GM12878 (cell line): ENCODE measurements around the gene ACE.

Experiments
- BHLHE40 ChIP-seq, 2 experiments: fragments of 450-650 bp in 1 of 2; IDR thresholded peaks; 2 replicates each; pipeline ENCODE4 v1.6.1; 2011 to 2017; ENCODE audit warnings: low read depth in 2 of 2, borderline replicate concordance in 1 of 2, improper control_type of control experiment in 1 of 2, low read length in 1 of 2, mild to moderate bottlenecking in 1 of 2
- CEBPB ChIP-seq, 2 experiments: fragments of 150-350 bp in 1 of 2; IDR thresholded peaks; 2 replicates each; pipeline ENCODE4 v1.6.1; 2012 to 2014; ENCODE audit warnings: low read depth in 2 of 2, low read length in 2 of 2, borderline replicate concordance in 1 of 2, inconsistent platforms in 1 of 2
- HDGF ChIP-seq: fragments of 450-650 bp; IDR thresholded peaks from 2 replicates; pipeline ENCODE4 v1.6.1; 2016; ENCODE audit warnings: antibody characterized with exemption

DNA sequence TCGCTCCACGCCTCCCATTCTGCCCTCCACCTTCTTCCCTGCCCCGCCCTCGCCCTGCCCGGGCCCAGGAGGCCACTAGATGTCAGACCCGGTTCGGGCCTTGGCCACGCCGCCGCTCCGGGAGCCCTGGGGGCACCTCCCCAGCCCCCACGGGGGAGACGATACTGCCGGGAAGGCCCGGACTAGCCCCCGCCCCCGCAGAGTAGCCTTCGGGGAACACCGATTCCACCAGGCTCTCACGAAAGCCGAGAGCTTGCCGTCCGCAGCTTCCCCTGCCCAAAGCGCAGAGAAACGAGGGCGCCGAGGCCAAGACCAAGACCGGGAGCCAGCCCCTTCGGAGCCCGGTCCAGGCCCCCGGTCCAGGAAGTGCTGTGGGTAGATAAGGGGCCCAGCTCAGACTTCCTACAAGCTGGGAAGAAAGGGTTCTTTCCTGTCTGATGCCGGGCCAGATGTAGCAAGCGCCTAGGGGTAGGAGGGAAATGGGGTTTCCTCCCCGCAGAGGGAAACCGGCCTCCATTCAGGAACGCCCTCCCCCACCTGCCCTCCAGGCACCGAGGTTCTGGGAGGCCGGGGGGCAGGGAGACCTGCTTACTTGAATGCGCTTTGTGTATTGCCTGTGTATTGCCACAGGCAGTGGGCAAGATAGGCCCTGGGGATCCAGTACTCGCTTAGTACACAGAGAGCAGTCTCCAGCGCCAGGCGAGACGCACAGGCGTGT is 29.9 kb upstream of the ACE start:
- TF ChIP-seq HDGF (0 out of 2 replicates have a peak, but pooled peaks have one; percentile 16), CEBPB (IDR thresholded peaks at IDR 0.05; ENCODE audit: borderline replicate concordance in 1 of 2, low read depth in 2 of 2, low read length in 2 of 2) (no peak), BHLHE40 (IDR thresholded peaks at IDR 0.05; ENCODE audit: borderline replicate concordance in 1 of 2, low read depth in 2 of 2, low read length in 1 of 2) (no peak)
